HG03558 (cell line): ENCODE data around the gene TMC4.

ENCODE experiments used
- ATAC-seq: cut with Tn5 transposase; IDR thresholded peaks from one replicate; pipeline ENCODE4 v1.9.1; 2021; ENCODE audit warnings: moderate number of reproducible peaks; ENCODE audit not compliant: unreplicated experiment; ENCODE audit errors: extremely low read depth

TMC4 gene

DNA sequence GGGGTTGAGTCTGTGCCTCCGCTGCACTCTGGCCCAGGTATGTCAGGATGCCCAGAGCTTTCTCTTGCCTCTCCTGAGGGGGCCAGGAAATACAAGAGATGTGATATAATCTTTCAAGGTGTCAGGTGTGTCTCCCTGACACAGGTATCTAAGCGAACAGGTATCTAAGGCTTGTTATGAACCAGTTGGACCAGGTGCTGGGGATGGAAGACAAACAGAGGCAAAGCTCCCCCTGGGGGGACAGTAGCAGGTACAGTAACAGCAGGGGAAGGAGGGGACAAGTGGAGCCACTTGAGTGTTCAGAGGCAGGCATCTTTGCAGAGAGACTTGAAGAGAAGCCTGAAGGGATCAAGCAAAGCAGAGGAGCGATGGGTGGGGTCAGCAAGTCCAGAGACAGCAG lies 16.0 kb downstream of the TMC4 start:
- ATAC-seq = no peak

DNA sequence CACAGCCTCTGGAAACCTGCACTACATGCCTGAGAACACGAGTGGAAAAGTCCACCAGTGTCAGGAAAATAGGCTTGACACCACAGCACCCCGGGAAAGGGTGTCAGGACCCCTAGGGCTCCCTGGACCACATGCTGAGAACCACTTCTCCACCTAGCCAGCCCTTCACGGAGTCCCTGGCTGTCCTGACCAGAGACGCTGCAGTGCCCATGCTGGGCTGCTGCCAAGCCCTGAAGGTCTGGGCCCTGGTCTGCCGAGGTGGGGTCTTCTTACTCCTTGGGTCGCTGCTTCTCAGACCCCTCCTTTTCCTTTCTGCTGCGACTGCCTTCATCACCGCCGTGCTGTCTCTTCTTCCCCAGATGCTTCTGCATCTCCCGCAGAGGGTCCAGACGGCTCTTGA lies 16.5 kb downstream of the TMC4 start:
- no peak for ATAC-seq

DNA sequence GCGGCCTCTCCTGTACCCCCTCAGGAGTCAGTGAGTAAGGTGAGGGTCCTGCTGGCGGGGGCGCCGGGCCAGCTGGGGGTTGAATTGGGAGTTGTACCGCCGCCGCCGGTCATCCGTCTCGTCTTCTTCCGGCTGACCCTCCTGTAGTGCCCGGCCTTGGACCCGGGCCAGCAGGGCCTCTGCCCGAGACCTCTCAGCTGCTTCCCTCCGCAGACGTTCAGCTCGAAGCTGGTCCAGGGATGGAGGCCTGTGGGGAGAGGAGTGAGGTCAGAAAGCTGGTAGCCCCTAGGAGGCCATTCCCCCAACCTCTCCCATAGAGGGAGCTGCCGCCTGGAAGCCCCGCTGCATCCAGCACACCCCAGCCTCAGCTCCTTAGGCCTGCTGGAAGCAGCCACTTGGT lies 17.3 kb downstream of the TMC4 start:
- no peak for ATAC-seq

DNA sequence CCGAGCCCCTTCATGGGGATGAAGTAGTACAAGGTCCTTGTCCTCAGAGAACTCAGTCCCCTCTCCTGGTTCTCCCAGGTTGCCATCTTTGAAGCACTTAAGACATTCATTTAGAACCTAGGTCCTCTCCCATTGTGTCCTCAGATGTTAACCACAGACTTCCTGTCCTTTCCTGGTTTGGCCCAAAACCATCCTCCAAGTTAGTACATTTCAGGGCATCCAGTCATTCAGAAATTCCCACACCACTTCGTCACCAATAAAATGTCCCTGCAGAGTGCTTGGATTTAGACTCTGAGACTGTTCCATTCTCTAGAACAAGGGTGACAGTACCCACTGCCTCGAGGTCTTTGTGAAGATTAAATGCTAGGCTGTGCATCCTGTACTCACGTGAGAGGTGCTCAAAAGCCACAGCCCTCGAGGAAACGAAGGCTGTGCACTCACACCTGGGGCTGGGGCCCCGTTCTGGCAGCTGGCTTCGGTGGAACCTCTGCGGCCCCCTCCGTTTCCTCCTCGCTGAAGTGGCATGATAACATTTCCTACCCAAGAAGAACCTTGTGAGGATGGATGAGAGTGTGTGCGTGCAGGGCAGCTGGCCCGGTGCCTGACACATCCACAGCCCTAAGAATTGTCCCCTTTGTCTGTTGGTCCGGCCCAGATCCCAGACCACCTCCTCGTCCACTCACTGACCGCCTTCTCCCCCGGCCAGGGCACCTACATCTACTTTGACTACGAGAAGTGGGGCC lies 18.2 kb downstream of the TMC4 start:
- ATAC-seq = no peak

DNA sequence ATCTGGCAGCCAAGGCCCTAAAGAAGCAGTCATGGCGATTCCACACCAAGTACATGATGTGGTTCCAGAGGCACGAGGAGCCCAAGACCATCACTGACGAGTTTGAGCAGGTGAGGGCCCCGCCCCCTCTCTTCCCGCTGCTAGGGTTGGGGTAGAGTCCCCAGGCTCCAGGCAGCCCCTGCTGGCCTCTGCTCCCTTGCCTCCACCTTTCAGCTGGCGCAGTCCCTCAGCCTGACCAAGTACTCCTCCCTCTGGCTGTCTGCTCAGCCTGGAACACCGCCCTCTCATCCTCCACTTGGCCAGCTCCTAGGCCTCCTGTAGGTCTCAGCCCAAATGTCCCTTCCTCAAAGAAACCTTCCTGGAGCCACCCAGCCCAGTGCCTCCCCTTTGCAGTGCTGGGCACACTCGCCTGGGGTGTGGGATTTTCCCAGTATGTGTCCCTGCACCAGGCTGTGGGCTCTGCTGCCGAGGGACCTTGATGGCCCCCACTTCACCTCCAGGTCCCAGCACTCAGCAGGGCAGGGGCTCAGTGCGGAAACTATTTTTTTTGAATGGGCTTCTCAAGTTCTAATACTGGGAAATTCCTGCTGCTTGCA lies 19.1 kb downstream of the TMC4 start:
- ATAC-seq = no peak

DNA sequence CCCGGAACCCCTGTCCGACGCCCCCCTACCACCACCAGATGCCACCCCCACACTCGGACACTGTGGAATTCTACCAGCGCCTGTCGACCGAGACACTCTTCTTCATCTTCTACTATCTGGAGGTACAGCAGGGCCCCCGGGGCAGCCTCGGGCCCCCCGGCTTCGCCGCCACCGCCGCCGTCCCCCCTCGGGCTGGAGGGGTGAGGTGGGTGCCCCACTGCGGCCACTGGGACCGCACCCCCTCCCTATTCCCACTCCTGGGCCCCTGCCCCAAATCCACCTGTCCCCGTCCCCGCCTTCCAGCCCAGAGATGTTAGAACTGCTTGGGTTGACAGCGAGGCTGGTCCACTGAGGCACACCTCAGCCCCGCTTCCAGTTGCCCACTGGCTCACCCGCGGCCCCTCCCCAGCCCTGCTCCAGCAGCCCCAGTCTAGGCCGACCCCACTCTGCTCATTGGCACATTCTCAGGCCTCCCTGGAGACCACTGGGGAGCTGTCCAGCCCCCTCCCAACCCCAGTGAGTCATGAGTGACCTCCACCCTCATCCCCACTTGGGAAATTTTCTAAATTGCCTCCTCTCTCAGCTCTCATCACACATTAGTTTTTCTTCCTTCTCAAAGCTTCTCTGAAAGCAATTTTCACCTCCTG lies 20.0 kb downstream of the TMC4 start:
- no peak for ATAC-seq

DNA sequence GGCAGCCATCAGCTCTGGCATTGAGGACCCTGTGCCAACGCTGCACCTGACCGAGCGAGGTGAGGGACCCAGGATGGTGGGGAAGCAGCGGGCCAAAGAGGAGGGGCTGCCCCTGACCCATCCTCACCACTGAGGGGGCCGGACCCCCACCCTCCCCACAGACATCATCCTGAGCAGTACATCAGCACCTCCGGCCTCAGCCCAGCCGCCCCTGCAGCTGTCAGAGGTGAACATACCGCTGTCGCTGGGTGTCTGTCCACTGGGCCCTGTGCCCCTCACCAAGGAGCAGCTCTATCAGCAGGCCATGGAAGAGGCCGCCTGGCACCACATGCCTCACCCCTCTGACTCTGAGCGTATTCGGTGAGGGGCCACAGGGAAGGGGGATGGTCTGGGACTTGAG lies 20.7 kb downstream of the TMC4 start:
- no peak for ATAC-seq

DNA sequence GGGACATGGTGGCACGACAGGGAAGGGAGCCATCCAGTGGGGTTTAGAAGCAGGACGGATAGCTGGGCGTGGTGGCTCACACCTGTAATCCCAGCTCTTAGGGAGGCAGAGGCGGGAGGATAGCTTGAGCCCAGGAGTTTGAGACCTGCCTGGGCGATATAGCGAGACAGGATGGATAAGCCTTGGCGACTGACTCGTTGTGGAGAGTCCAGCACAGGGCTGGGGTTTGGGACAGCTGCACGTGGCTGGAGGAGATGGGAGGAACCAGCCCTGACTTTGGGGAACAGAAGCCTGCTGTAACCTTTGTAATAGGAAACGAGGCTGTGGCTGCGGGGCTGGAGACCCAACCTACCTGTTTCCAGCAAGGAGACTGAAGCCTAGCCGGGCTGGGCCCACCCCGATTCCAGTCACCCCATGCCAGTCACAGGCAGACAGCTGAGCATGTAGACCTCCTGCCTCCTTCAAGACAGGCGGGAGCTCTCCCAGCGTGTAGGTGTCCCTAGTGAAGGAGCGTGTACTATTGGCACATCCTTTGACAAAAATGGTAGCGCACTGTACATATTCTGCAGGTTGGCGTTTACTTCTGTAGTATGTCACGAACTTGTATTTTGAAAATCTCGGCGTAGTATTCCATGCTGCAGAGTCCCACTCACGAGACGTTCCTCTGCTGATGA lies 21.5 kb downstream of the TMC4 start:
- ATAC-seq = no peak

DNA sequence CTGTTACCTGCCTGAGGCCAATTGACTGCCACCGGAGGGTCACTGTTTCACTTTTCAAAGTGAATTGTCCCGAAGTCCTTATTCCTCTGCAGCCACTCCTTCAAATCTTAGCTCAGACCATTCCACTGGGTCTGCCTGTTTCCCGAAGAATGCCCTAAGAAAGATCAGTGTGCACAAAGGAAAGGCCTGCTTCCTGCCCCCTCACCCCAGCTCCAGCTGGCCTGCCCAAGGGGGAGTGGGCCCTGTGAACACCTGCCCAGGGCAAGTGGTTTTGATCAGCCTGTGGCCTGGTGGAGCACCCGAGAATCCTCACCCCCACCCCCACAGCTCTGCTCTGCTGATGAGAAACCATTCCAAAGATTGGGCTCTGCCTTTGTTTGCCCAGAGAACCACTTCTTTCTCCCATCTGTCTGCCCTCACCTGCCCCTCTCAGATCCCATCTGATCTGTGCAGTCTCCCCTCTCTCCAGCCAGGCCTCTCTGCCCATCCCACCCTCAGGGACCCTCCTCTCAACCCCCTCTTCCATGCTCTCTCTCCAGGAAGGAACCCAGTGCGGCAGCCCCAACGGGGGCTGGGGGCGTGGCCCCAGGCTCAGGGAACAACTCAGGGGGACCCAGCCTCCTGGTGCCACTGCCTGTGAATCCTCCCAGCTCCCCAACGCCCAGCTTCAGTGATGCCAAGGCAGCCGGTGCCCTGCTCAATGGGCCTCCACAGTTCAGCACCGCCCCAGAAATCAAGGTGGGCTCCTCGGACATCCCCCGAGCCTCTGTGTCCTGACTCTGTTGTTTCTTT lies 23.7 kb downstream of the TMC4 start:
- no peak for ATAC-seq

DNA sequence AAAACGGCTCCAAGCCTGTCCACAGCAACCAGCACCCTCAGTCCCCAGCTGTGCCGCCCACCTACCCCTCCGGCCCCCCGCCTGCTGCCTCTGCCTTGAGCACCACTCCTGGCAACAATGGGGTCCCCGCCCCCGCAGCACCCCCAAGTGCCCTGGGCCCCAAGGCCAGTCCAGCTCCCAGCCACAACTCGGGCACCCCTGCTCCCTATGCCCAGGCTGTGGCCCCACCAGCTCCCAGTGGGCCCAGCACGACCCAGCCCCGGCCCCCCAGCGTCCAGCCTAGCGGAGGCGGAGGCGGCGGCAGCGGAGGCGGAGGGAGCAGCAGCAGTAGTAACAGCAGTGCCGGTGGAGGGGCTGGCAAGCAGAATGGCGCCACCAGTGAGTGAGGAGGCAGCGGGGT lies 24.8 kb downstream of the TMC4 start:
- ATAC-seq = no peak

DNA sequence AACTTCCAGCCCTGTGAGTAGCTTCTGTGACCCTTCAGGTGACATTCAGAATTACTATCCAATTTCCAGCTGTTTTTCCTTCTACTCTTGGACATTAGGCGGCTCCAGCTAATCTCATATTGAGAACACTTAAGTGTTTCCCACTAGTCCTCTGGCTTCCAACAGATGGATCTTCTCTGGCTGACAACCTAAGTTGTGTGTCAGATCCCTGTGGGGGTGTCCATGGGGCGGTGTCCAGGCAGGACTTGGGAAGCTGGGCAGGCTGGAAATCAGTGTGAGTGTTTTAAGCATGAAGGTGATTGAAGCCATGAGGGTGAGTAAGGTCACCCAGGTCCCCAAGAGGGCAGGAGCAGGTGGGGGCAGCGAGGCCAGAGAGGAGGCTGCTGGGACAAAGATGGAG lies 25.3 kb downstream of the TMC4 start:
- no peak for ATAC-seq

DNA sequence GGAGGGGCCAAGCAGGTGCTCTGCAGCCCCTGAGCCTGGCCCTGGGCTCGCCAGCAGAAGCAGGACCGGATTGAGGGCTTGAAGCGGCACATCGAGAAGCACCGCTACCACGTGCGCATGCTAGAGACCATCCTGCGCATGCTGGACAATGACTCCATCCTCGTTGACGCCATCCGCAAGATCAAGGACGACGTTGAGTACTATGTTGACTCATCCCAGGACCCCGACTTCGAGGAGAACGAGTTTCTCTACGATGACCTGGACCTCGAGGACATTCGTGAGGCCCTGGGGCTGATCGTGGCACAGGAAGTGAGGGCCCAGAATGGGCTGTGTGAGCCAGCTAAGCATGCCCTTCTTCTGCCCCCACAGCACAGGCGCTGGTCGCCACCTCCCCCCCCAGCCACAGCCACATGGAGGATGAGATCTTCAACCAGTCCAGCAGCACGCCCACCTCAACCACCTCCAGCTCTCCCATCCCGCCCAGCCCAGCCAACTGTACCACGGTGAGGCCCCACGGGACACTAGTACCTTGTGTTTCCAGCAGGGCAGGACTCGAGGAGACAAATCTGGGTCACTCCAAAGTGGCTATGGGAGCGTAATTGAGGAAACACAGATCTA lies 27.3 kb downstream of the TMC4 start:
- ATAC-seq = no peak

DNA sequence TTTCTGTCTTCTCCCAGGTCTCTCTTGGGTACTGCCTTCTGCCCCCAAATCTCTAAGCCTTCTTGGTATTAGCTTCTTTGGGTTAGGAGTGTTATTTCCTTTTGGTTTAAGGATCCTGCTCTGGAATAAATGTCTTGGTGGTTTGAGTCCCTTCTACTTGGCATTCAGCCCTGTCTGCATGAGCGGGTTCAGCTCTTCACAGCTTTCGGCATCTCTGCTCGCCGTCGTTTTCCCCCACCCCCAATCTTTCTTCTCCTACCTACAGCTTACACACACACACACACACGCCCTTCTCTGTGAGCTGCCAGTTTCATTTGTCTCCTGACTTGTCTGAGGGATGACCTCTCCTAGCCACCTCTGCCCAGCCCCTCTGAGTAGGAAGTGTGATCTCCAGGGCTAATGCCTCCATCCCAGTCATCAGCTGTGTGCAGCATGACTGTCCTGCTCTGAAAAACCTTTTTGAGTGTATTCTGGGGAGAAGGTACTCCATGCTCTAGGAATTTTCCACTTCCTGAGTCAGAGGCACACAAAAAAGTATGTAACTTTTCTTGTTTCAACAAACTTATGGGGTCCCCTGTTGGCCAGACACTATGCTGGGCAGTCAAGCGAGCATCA lies 30.7 kb downstream of the TMC4 start:
- no peak for ATAC-seq

DNA sequence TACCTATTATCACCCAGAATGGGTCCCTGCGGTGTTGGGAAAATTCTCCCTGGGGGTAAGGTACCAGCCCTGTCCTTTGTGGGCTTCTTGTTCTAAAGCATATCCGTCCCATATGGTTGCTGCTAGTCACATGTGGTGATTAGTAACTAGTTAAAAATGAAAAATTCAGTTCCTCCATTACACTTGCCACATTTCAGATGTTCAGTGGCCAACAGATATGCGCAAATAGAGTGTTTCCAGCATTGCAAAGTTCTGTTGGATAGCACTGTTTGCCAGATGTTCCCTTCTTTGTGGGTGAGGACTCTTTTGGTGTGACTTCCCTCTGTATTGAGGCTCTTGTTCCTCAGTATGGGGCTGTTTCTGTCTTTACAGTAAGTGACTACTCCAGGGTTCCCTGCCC lies 31.6 kb downstream of the TMC4 start:
- no peak for ATAC-seq

DNA sequence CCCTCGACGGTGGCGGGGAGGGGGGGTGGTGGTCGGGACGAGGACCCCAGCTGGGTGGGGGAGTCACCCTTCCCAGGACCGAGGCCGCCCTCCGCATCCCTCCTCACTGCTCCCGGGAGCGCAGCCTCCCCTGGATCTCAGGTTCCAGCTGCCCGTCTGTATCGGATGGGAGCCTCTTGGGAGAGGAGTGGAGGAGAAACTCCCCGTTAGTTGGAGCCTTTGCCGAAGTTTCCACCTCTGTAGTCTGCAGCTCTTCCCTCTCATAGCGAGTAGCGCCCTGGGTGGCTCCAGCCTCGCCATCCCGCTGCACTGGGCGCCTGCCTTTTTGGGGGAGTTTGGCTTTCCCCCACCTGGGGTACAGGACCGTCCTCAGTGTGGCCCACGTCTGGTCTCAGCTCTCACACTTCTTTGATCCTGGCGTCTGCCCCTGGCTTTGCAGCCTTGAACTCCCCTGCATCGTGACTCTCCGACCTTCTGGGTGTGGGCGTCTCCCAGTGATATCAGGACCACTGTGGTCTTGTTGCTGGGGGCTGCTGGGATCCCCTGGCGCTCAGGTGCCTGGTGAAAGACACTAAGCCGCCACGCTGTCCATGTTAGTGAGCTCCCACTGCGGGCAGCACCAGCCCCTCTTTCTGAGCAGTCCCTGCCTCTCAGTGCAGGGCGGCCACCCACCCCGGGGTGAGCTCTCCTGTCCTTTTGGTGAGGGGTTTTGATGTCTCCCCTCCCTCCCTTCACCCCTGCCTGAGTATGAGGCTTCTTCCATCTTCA lies 34.3 kb downstream of the TMC4 start:
- ATAC-seq = no peak

DNA sequence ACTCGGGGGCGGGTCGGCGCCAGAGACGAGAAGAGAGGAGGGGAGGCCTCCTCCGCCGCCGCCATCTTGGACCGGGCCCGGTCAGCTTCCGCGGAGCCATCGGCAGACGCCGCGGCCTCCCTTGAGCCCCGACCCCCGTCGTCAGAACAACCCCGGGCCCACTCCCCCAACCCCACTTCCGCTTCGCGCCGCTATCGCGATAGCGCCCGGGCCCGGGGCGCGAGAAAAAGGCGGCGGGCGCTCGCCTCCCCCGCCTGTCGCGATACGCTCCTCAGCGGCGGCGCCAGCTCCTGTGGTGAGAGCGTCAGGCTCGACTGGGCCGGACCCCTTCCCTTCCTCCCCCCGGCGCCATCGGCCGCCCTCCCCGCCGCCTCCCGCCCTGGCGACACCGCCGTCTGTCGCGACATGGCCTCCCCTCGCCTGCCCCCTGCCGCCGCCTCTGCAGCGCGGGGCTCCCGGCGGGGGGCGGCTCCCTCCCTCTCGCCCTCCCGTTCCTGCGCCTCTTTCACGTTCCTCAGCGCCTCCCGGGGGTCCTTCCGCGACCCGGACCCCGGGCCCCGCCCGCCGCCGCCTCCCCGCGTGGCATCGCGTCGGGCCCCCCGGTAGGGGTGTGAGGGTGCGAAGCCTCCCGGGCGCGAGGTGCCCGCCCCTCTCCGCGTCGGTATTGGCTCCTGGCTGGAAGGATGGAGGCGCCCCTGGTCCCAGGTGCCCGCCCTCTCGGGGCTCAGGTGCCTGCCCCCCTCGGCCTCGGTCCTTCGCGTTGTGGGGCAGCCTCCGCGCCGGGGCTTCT lies 35.1 kb downstream of the TMC4 start, which contains the start of gene CNOT3:
Gene CNOT3 (plus strand): TSS at position 64 of the 790 bp plus-strand sequence. CDS start 5,217 bp downstream, outside the sequence.
- no peak for ATAC-seq

DNA sequence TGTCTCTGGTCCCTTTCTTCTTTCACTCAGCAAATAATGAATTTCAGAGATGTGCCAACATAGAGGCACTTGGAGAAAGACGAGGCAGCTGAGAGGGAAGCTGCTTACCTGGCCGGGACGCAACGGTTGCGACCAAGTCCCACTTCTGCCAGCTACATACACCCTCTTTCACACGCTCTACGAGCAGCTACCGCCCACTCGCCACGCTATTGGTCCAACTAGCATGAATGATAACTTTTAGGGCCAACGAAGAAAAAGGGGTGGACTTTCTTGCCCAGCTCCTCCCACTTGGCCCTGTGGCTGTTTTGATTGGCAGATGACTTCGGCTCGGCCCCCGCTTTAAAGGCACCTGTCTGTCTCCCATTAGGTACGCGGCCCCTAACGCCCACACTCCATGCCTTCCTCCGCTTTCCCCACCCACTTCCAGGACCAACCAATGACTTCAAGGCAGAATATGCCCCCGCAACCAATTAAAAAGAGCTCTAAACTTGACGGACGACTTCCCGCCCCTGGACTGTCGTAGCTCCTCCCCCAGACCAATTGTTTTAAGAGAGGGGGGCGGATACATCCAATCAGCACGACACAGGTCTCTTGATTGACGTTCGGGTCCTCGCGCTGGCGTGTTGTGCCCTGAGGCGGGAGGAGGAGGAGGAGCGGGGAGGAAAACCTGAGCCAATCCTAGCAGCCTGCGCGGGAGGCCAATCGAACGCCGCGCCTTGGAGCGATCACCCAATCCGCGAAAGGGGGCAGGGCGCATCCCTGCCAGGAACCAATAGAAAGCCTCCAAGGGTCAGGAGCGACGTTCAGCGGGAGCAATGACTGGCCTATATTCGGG lies 35.9 kb downstream of the TMC4 start:
- peak; percentile 64 for ATAC-seq
